Measurements from ENCODE around the gene BTG3. TPM values are rescaled to one million over a fixed set of nuclear protein-coding genes. Genes with fewer than 3 reads are reported as not detected.

BTG3 gene
- total and polyA plus RNA-seq, 9 of the 15 experiments (the other 6 are each of a cell fraction or from before 2014, with no cell fraction given), result 11.7 to 43.0 (median 29.7) TPM

DNA sequence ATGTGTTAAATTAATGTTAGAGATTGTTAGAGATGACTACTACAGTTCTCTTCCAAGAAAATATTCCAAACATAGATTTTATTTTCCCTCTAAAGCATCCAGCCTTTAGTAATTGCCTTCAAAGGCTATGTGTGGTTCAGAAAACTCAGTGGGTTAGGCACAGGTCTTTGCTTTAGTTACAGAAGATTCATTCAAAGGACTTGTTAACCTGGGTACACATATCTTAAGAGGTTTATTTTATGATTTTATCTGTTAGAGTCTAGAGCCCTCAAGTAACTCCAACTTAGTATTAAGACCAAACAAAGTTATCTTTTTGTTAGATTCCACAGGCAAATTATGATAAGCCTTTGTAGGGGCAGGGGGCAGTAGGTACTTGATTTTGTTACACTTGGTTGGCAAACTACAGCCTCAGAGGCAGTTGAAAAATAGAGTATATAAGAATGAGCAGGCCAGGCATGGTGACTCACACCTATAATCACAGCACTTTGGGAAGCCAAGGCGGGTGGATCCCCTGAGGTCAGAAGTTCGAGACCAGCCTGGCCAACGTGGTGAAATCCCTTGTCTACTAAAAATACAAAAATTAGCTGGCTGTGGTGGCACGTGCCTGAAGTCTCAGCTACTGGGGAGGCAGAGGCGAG, 61.9 kb downstream of the BTG3 start (continued):
- no peak for TF ChIP-seq ZNF431 (CRISPR knock-in tag; IDR thresholded peaks at IDR 0.05)

DNA sequence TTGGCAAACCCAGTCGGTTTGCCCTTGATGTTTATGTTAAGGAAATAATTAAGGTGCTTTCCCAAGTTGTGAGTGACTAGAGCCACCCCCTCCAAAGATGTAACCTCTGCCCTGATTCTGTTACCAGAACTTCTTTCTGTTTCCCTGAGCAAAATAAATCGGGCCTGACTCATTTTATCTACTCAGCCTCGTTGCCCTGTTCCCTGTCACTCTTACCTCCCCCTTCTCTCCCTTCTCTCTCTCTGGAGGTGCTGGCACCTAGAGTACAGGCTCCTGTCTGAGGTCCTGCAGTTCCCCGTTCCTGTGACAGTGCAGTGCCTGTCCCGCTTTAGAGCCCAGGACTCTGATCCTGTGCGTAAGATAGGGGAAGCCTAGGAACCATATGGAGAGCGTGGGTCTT, 64.4 kb downstream of the BTG3 start:
- Histone ChIP-seq H4K20me1 (replicated peaks; ENCODE audit: control insufficient read depth, insufficient read depth, low read length) (no peaks in the 10 kb centered on the region), H3K4me3 (no peak overlapping the region), H3K27ac (ENCODE audit: extremely low read depth, low read depth, low read length) (no peak overlapping the region), H3K4me1 (replicated peaks in 1 of 2; ENCODE audit: control insufficient read depth in 2 of 2, insufficient read depth in 2 of 2, low read length in 2 of 2) (no peaks in the 10 kb centered on the region), H2AFZ (ENCODE audit: low read depth, low read length) (no peak overlapping the region), H3K9ac (ENCODE audit: insufficient read depth in 1 of 2, low read depth in 2 of 2, low read length in 2 of 2) (no peak overlapping the region), H3K27me3 (ENCODE audit: control insufficient read depth in 2 of 2, insufficient read depth in 2 of 2, low read length in 2 of 2) (peaks cover 0 to 4% of the 10 kb centered on the region in 2 experiments; a peak in 2 of 5 replicates), H3K36me3 (ENCODE audit: control insufficient read depth, insufficient read depth, low read length) (no peaks in the 10 kb centered on the region), H3K4me2 (ENCODE audit: insufficient read depth, low read length) (no peak overlapping the region), H3K79me2 (ENCODE audit: control insufficient read depth, insufficient read depth, low read length) (no peaks in the 10 kb centered on the region), H3K9me3 (replicated peaks; ENCODE audit: control insufficient read depth, insufficient read depth, low read depth, low read length) (no peaks in the 10 kb centered on the region), H3K9me1 (ENCODE audit: control insufficient read depth, insufficient read depth, low read length) (no peaks in the 10 kb centered on the region)
- no peak for ATAC-seq
- BruUV-seq (replicated peaks), result no TSS peak
- WGBS (ENCODE audit: insufficient coverage, low coverage, missing lambda C conversion rate), result 1% methylated on average over 7 of the region's 7 CpGs
- intact Hi-C loops (cut with micrococcal nuclease), result no loop called here
- DNase-seq (ENCODE audit: extremely low read depth in 1 of 4, low spot score in 3 of 4), result no peak
- no peak for FAIRE-seq
- ChIA-PET POLR2A (no interaction called here), CTCF (ENCODE audit: low intra/inter-chr PET ratio) (no interaction called here)
- no peak for TF ChIP-seq ZNF282 (CRISPR knock-in tag; IDR thresholded peaks at IDR 0.05)
- no peak for TF ChIP-seq PCBP1 (IDR thresholded peaks at IDR 0.05; ENCODE audit: low read depth, low read length, poor library complexity, severe bottlenecking)
- no peak for TF ChIP-seq CREM (IDR thresholded peaks at IDR 0.05; ENCODE audit: low read depth)
- TF ChIP-seq MEIS2 (IDR thresholded peaks at IDR 0.05; ENCODE audit: partially characterized antibody), result no peak
- TF ChIP-seq MCM3 (IDR thresholded peaks at IDR 0.05), result no peak
- no peak for TF ChIP-seq ARID4B (CRISPR knock-in tag; IDR thresholded peaks at IDR 0.05)
- TF ChIP-seq, protein P1, sequence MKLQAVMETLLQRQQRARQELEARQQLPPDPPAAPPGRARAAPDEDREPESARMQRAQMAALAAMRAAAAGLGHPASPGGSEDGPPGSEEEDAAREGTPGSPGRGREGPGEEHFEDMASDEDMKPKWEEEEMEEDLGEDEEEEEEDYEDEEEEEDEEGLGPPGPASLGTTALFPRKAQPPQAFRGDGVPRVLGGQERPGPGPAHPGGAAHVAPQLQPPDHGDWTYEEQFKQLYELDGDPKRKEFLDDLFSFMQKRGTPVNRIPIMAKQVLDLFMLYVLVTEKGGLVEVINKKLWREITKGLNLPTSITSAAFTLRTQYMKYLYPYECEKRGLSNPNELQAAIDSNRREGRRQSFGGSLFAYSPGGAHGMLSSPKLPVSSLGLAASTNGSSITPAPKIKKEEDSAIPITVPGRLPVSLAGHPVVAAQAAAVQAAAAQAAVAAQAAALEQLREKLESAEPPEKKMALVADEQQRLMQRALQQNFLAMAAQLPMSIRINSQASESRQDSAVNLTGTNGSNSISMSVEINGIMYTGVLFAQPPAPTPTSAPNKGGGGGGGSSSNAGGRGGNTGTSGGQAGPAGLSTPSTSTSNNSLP (IDR thresholded peaks at IDR 0.05; ENCODE audit: borderline replicate concordance, low read depth, low read length), result no peak
- TF ChIP-seq EHMT2 (IDR thresholded peaks at IDR 0.05), result no peak
- no peak for TF ChIP-seq CCAR2 (IDR thresholded peaks at IDR 0.05; ENCODE audit: low read depth, low read length)
- TF ChIP-seq FOXM1 (IDR thresholded peaks at IDR 0.05; ENCODE audit: low read depth), result no peak
- no peak for TF ChIP-seq FOXM1 (CRISPR knock-in tag; IDR thresholded peaks at IDR 0.05; ENCODE audit: low read depth)
- no peak for TF ChIP-seq KDM5B (IDR thresholded peaks at IDR 0.05; ENCODE audit: insufficient replicate concordance, low read depth, low read length)
- TF ChIP-seq DNMT1 (IDR thresholded peaks at IDR 0.05), result no peak
- no peak for TF ChIP-seq SMARCA5 (IDR thresholded peaks at IDR 0.05)
- in situ Hi-C loops (cut with MboI), result no loop called here

Data from K562 (cell line).